ENCODE results near the gene TMEM130.

TMEM130 gene

DNA sequence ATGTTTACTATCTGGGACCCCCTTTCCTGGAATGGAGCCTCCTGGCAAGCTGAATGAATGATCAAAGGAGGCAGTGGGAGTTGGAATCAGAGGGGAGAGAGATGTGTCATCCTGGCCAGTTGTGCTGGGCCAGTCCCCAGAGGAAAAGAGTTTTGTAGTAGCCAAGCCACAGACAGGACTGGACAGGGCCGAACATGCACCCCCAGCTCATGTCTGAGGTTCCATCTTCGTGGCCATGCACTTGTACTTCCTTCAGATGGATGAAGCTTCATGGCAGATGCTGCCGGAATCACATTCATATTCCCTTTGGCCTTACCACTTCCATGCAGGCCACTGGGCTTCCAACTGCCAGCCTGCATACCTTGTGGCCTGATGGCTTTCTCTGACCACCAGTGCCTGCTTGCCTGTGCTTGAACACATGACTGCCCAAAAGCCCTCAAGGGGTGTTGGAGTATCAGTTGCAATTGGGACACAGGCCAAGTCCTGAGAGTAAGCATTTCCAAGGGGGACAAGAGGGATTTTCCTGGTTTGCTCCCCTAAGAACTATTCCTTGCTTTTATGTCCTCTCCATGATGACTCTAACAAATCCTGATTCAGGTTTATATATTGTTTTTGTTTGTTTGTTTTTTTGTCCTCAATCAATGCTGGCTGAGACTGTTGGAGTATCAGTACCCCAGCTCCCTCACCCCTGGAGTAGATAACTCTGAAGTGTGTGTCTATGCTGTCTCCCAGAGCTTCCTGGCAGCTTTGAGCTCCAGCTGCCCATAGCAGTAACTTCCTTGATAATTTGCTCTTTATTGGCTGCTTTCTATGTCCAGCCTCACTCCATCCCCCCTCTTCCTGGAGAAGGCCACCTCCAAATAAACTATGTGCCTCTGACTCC lies 63.6 kb downstream of the TMEM130 start:
- DNase-seq, result no peak

DNA sequence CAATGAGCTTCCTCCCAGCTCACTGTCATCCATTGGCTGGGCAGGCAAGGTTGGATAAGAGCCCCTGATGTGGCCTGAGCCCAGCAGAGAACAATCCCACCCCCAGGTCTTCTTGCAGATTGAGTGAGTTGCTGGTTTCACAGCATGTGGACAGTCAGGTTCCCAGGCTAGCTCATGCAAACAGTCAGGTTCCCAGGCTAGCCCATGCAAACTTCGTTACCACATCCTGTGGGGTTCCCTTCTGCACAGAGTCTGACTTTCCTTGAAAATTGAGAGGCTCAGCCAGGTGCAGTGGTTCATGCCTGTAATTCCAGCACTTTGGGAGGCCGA lies 67.1 kb downstream of the TMEM130 start:
- DNase-seq, result no peak

DNA sequence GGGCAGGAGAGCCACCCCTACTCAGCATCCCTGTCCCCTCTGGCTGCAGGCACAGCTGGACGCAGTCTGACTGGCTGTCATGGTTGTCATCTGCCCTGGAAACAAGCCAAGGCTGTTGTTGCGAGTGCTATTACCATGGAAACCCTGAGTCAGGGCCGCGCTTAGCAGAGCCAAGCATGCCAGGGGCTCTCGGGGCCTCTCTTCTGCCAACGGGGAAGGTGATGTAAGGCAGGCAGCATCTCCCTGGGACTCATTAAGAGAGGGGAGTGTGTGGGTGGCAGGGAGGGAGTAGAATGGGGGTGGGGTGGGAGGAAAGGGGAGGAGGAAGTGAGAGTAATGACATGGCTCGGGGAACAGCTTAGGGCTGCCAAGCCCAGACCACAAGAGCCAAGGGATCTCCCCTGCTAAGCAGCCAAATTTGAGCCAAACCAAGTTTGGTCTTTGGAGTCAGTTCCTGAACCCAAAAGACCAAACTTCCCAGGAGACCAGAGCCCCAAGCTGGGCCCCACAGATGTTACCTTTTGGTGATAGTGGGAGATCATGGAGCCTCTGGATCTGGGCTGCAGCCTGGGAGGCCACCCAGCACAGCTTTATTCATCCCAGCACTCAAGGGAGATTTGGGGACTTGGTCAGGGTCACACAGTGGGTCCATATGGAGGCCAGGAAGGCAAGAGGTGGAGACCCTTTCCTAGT lies 67.6 kb downstream of the TMEM130 start:
- DNase-seq, result no peak

DNA sequence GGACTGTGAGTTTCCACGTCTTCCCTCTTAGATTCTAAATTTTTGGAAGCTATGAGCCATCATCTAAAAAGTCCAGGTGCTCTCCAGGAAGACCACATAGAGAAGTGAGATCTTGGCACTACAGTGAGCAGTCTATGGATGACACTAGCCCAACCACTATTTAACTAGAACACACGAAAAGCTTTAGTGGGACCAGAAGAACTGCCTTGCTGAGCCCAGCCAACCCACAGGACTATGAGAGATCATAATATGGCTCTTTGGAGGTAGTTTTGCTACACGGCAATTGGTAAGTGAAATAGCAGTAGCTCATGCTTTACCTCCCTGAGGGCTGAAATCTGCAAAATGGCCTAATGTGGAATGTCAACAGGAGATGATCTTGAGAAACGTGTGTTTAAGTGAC lies 68.8 kb downstream of the TMEM130 start:
- no peak for DNase-seq

DNA sequence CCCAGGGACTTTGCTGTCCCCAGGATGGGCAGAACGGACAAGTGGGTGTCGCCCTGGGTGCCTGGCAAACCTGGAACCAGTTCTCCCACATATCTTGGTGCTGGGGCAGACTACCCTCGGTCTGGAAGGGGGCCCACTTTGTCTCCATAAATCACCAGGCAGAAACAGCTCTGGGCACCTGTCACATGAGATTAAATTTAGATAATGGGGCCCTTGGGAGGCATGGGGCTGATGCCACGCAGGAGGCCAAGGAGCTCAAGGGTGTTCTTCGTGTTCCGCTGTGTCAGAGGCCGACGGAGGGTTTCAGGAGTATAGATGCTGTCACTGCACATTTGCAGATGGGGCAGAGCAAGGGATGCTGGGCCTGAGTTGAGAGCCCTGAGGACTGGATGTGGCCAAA lies 72.7 kb downstream of the TMEM130 start:
- DNase-seq, result no peak

Measured in activated CD4-positive, CD25-positive, alpha-beta regulatory T cell treated with anti-CD3 and anti-CD28 coated beads, Interleukin-2, amount 50 U/mL, for 72 hours (primary cell).